HG03064 (cell line): Measurements from ENCODE around the gene CCDC106.

ENCODE experiments used
- ATAC-seq: cut with Tn5 transposase; IDR thresholded peaks from one replicate; pipeline ENCODE4 v1.9.1; 2021; ENCODE audit warnings: low read depth; ENCODE audit not compliant: unreplicated experiment

CCDC106 gene

DNA sequence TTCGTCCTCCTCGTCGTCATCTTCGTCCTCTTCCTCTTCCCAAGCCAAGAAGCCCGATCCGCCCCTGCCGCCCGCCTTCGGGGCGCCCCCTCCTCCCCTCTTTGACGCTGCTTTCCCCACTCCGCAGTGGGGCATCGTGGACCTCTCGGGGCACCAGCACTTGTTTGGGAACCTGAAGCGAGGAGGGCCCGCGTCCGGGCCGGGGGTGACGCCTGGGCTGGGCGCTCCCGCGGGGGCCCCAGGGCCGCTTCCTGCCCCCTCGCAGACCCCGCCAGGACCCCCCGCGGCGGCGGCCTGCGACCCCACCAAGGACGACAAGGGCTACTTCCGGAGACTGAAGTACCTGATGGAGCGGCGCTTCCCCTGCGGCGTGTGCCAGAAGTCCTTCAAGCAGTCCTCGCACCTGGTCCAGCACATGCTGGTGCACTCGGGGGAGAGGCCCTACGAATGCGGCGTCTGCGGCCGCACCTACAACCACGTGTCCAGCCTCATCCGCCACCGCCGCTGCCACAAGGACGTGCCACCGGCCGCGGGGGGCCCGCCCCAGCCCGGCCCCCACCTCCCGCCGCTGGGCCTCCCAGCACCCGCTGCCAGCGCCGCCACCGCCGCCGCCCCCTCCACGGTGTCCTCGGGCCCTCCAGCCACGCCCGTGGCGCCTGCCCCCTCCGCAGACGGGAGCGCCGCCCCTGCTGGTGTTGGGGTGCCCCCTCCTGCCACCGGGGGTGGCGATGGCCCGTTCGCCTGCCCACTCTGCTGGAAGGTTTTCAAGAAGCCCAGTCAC lies 33.9 kb upstream of the CCDC106 start:
- ATAC-seq, result no peak

DNA sequence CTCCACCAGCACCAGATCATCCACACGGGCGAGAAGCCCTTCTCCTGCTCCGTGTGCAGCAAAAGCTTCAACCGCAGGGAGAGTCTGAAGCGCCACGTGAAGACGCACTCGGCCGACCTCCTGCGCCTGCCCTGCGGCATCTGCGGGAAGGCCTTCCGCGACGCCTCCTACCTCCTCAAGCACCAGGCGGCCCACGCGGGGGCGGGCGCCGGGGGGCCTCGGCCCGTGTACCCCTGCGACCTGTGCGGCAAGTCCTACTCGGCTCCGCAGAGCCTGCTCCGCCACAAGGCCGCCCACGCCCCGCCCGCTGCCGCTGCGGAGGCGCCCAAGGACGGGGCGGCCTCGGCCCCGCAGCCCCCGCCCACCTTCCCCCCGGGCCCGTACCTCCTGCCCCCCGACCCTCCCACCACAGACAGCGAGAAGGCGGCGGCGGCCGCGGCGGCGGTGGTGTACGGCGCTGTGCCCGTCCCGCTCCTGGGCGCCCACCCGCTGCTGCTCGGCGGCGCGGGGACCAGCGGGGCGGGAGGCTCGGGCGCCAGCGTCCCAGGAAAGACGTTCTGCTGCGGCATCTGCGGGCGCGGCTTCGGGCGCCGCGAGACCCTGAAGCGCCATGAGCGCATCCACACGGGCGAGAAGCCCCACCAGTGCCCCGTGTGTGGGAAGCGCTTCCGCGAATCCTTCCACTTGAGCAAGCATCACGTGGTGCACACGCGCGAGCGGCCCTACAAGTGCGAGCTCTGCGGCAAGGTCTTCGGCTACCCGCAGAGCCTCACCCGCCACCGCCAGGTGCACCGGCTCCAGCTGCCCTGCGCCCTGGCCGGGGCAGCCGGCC lies 33.1 kb upstream of the CCDC106 start:
- ATAC-seq, result no peak

DNA sequence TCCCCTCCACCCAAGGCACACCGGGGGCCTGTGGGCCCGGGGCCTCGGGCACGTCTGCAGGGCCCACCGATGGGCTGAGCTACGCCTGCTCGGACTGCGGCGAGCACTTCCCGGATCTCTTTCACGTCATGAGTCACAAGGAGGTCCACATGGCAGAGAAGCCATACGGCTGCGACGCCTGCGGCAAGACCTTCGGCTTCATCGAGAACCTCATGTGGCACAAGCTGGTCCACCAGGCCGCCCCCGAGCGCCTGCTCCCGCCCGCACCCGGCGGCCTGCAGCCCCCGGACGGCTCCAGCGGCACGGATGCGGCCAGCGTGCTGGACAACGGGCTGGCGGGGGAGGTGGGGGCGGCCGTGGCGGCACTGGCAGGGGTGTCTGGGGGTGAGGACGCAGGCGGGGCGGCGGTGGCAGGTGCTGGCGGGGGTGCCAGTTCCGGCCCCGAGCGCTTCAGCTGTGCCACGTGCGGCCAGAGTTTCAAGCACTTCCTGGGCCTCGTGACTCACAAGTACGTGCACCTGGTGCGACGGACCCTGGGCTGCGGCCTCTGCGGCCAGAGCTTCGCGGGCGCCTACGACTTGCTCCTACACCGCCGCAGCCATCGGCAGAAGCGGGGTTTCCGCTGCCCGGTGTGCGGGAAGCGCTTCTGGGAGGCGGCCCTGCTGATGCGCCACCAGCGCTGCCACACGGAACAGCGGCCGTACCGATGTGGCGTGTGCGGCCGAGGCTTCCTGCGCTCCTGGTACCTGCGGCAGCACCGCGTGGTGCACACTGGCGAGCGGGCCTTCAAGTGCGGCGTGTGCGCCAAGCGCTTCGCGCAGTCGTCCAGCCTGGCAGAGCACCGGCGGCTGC lies 32.2 kb upstream of the CCDC106 start:
- ATAC-seq, result no peak

DNA sequence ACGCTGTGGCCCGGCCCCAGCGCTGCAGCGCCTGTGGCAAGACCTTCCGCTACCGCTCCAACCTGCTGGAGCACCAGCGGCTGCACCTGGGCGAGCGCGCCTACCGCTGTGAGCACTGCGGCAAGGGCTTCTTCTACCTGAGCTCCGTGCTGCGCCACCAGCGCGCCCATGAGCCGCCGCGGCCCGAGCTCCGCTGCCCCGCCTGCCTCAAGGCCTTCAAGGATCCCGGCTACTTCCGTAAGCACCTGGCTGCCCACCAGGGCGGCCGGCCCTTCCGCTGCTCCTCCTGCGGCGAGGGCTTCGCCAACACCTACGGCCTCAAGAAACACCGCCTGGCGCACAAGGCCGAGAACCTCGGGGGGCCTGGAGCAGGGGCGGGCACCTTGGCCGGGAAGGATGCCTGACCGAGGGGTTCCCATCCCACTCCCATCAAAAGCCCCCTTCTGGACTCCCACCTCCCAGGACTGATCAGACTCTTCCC lies 31.6 kb upstream of the CCDC106 start:
- ATAC-seq, result no peak

DNA sequence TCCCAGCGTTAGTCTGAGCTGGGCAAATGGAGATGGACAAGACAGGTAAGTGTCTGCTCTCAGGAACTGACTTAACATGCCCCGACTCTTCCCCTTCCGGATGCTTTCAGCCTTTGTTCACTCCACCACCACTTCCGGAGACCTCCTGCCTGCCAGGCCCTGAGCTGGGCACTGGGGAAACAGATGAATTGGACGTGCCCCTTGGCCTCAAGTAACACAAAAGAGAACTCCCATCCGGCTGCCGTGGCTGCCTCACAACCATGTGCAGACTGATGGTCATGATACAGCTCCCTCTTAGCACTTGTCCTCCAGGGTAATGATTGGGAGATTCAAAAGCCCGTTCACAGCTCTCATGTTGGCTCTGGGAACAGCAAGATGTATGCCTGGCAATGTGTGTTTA lies 30.6 kb upstream of the CCDC106 start:
- ATAC-seq, result no peak

DNA sequence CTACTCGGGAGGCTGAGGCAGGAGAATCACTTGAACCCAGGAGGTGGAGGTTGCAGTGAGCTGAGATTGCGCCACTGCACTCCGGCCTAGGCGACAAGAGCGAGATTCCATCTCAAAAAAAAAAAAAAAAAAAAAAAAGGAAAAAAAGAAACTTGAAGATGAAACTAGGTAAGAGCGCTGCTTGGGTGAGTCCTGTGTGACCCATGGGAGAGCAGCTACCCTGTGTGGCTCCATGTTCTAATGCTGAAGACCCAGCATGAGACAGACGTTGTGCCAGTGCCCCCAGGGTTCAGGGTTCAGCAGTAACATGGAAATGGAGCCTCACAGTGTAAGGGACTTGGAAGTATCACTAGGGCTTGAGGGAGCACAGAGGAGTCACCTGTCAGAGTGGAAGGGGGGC lies 29.6 kb upstream of the CCDC106 start:
- ATAC-seq, result no peak

DNA sequence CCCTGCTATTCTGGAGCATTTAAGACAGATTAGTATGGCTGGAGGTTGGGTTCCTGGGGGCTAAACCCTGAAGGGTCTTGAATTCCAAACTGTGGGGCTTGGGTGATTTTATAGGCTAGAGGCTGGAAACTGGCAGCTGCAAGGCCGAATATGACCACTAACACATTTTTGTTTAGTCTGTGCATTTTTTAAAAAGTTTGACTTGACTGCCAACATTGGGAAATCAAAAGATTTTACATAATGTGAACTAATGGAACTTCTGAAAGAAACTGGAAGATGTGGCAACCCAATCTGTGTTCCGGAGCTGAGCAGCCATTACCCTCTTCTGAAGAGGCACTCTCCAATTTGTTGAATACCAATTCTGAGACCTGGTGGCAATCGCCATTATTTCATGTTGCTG lies 28.7 kb upstream of the CCDC106 start:
- no peak for ATAC-seq

DNA sequence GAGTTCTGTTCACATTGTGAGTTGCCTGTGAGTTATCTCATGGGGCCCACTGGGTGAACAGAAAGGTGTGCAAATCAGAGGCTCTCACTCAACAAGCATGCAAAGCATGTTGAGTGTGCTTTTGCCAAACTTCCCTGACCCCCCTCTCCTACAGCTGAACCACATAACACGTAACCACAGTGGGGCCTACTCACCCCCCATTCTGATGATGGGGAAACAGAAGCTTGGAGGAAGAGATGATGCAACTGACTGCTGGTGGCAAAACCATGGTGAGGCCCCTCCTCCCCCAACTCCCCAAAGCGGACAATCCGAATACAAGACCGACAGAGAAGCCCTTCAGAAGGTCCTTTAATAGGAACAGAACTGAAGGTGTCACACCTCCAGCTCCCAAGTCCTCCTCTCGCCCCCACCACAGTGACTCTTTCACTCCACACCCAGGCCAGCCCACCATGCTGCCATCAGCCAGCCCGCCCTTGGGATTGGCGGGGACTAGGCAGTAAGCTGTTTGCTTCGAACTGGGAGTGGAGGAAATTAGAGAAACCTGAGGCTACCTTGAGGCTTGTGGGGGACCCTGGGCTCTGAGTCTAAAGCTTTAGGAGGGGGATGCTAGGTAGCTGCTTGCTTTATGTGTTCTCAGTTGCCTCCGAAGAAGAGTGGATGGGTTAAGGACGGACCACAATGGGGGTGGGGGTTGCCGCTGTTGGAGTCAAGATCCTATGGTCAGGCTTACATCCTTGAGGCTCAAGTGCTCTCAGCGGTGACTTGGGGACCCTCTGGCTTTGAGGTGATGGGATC lies 27.4 kb upstream of the CCDC106 start:
- no peak for ATAC-seq

DNA sequence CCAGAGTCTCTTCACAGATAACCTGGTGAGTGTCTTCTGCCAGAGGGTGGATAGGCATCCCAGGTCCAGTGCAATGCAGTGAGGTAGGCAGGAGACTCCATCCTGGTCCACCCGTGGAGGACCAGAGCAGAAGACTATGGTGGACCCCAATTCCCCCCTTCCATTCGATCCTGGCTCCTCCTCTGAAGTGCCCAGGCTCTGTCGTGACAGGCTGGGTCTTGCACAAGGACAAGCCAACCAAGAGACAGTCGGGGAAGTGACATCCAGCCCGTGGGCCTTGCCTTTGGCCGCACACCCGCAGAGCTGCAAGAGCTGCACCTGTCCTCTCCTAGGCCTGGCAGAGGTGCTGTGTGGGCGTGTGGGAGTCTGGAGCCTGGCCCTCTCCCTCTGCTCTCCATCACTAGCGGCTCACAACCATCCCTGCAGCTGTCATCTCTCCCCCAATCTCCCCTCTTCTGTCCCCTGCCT lies 26.8 kb upstream of the CCDC106 start:
- no peak for ATAC-seq

DNA sequence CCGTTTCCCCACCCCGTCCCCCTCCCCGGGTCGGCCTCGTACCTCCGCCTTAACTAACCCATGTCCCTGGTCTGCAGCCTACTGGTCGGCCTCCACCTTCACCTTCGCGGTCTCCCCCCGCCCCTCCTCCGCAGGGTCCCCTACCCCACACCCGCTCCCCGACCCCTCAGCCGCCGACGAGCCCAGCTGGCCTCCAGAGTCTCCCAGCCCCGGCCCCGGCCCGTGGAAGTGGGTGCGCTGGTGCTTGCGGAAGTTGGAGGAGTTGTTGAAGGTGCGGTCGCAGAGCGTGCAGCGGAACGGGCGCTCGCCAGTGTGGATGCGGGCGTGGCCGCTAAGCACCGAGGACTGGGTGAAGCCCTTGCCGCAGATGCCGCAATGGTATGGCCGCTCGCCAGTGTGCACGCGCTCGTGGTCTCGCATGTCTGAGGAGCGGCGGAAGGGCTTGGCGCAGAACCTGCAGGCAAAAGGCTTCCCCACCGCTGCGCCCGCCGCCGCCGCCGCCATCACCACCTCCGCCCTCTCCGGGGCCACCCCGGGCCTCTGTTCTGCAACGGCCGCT lies 26.3 kb upstream of the CCDC106 start:
- ATAC-seq, result no peak

DNA sequence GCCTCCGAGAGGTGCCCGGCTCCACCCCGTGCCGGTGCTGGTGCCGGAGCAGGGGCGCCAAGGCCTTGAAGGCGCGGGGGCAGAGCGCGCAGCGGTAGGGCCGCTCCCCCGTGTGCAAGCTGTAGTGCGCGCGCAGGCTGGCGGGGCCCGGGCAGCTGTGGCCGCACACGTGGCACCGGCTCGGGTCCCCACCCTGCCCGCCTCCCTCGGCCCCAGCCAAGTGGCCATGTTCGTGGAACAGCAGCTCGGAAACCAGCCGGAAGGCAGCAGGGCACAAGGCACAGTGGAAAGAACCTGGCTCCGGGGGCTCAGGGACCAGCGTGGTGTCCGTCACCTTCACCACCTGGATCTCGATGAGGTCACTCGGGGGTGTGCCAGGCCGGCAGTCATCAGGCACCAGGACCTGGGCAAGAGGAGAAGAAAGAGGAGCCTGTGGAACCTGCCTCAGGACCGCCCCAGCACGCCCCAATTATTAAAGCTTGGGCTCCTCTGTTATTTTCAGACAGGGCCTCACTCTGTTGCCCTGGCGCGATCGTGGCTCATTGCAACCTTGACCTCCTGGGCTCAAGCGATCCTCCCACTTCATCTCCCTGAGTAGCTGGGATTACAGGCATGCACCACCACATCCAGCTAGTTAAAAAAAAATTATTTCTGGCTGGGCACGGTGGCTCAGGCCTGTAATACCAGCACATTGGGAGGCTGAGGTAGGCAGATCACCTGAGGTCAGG lies 25.6 kb upstream of the CCDC106 start:
- ATAC-seq, result no peak

DNA sequence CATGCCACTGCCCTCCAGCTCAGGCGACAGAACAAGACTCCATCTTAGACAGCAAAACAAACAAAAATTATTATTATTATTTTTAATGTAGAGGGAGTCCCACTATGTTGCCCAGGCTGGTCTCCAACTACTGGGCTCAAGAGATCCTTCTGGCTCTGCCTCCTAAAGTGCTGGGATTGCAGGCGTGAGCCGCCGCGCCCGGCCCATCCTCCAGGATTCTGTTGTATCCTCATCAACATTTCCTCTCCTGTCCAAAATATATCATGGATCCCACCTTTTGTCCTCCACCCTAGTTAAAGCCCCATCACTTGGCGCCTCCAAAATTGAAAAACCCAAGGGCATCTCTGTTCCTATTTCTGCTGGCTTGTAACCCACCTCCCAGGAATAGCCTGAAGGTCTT lies 24.9 kb upstream of the CCDC106 start:
- ATAC-seq, result no peak

DNA sequence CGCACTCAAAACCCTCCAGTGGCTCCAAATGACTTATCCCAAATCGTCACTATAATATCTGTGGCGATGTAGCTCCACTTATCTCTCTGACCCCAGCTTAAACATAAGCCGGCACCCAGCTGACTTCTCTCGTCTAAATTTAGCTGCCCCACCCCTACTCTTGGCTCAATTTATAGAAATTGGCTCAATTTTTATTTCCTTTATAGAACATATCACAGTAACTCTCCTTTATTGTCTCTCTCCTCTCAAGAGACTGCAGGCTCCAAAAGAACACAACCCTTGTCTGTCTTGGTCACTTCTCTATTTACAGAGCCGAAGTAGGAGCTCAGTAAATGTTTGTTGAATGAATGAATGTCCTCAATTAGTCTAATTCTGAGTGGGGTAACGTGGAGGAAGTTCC lies 24.5 kb upstream of the CCDC106 start:
- ATAC-seq, result no peak

DNA sequence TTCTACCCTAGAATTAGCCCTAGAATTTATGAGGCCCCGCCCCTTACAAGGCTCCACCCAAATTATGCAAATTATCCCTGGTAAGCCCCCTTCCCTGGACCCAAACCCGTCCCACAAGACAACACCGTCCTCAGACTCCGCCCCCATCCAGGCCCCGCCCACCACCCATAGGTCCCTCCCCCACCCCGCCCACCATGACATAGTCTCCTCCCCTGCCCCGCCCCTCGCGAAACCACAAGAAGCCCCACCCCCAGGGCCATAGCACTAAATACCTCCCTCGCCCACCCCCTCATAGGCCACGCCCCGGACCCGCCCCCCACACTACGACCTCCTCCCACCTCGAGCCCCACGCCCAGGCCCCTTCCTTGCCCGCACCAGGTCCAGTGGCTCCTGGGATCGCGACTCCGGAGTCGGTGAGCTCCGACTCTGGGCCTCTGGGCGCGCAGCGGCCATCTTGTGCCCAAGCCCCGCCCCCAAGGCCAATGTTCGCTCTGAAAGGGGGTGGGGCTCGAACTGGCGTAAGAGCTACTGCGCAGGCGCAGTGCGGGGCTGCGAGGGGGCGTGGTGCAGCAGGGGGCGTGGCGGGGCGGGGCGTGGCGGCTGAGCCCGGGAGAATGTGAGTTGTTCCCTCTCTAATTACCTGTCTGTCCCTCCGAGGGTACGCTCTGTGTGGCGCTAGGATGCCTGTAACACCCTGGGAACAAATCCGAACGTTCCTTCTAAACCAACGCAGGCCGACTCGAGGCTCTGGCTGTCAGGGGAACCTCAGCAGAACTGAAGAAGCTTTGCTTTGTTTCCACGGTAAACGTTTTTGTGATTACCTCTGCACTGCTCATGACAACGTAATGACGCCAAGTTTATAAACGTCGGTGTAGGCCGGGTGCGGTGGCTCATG lies 23.7 kb upstream of the CCDC106 start, which contains the start of gene ZNF784:
Gene ZNF784, minus strand, starts transcription at position 458 of the 895 bp plus-strand sequence. Its CDS starts 5 bp downstream, at position 453.
- ATAC-seq, result peak; percentile 59

DNA sequence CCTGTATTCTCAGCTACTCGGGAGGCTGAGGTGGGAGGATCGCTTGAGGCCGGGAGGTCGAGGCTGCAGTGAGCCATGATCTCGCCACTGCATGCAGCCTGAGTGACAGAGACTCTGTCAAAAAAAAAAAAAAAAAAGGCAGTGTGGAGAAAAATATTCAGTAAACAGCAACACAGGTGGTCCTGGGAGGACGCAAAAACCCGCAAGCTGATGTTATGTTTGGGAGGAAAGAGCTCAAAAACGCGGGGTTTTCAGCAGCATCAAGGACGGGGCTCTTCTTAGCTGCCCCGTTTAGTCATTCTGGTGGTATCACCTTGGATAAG lies 23.0 kb upstream of the CCDC106 start:
- no peak for ATAC-seq

DNA sequence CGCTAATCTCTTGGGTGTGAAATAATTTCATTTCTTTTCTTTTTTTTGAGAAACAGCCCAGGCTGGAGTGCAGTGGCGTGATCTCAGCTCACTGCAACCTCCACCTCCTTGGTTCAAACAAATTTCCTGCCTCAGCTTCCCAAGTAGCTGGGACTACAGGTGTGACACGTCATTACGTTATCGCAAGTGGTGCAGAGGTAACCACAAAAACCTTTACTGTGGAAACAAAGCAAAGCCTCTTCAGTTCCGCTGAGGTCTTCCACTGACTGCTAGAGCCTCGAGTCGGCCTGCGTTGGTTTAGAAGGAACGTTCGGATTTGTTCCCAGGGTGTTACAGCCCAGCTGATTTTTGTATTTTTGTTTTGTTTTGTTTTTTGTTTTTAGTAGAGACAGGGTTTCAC lies 21.7 kb upstream of the CCDC106 start:
- no peak for ATAC-seq

DNA sequence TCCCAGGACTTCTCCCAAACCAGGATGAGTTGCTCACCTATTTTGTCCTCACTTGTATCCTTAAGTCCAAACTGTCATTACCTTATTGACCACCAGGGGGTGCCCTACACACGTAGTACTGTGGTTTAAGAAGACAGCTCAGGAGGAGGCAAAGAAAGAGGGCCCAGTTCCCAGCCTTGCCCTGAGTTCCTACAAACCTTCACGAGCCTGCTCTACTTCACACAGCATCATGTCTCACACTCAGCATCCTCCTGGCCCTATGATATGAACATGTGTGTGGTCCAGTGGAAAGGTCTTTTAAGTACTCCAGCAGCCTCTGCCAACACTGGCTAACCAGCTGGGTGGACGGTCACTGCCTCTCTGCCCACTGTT lies 15.6 kb upstream of the CCDC106 start:
- no peak for ATAC-seq

DNA sequence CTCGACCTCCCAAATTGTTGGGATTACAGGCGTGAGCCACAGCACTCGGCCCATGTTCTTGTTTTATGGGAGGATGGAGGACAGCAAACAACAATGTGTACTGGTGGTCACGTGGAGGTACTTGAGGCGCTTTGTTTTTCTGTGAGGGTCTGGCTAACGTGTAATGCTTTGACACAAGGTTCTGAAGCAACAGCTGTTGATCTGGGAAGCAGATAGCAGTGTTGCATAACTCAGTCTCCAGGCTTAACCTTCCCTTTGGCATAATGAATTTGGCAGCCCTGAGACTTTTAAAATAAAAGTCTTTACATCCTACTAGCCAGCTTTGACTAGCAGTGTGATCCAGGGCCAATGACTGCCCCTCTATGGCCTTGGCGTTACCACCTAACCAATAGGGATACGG lies 14.2 kb upstream of the CCDC106 start:
- no peak for ATAC-seq
